HL-60/S4 treated with retinoic acid at 250 ng/mL for 4 days and 3 days (cell line): ENCODE results near the gene C3orf22.
"Not testable (repeated sequence)": the region's sequence is repeated elsewhere in the genome, so short reads cannot be mapped to it uniquely, and the experiment has no call there.

Experiments used
- in situ Hi-C: fragments of 300-500 bp; cut with MboI; formaldehyde crosslinking; loops from 2 replicates; pipeline ENCODE4 v1.7.0; 2022; ENCODE audit warnings: low sequenced_read_pairs

The C3orf22 gene

GRCh38 chr3:126544596-126545281 lies 14.0 kb downstream of the C3orf22 start:
- in situ Hi-C loops, result no loop called here

- in situ Hi-C loops, result no loop called here
Observed at GRCh38 chr3:126543457-126544061, 15.2 kb downstream of the C3orf22 start.

- in situ Hi-C loops, result no loop called here
Observed at GRCh38 chr3:126542340-126543241, 16.1 kb downstream of the C3orf22 start.

- in situ Hi-C loops, result no loop called here
Observed at GRCh38 chr3:126541628-126542339, 16.9 kb downstream of the C3orf22 start.

GRCh38 chr3:126540951-126541627 lies 17.6 kb downstream of the C3orf22 start:
- in situ Hi-C loops, result no loop called here

- in situ Hi-C loops, result no loop called here
Observed at GRCh38 chr3:126540342-126540849, 18.3 kb downstream of the C3orf22 start.

GRCh38 chr3:126539558-126540250 lies 19.0 kb downstream of the C3orf22 start:
- in situ Hi-C loops, result no loop called here

GRCh38 chr3:126538966-126539365 lies 19.8 kb downstream of the C3orf22 start:
- in situ Hi-C loops, result no loop called here

- in situ Hi-C loops, result no loop called here
Observed at GRCh38 chr3:126538316-126538715, 20.4 kb downstream of the C3orf22 start.

GRCh38 chr3:126537730-126538281 lies 20.9 kb downstream of the C3orf22 start:
- in situ Hi-C loops, result no loop called here

GRCh38 chr3:126537116-126537729 lies 21.5 kb downstream of the C3orf22 start:
- in situ Hi-C loops, result no loop called here

GRCh38 chr3:126536126-126536525 lies 22.6 kb downstream of the C3orf22 start:
- in situ Hi-C loops, result no loop called here

- in situ Hi-C loops, result no loop called here
Observed at GRCh38 chr3:126535636-126536035, 23.1 kb downstream of the C3orf22 start.

GRCh38 chr3:126534716-126535115 lies 24.0 kb downstream of the C3orf22 start:
- in situ Hi-C loops, result not testable (repeated sequence)

- in situ Hi-C loops, result no loop called here
Observed at GRCh38 chr3:126533506-126533905, 25.2 kb downstream of the C3orf22 start.

GRCh38 chr3:126531051-126531330 lies 27.7 kb downstream of the C3orf22 start:
- in situ Hi-C loops, result no loop called here

GRCh38 chr3:126530171-126531050 lies 28.3 kb downstream of the C3orf22 start:
- in situ Hi-C loops, result no loop called here

GRCh38 chr3:126529585-126530170 lies 29.1 kb downstream of the C3orf22 start:
- in situ Hi-C loops, result no loop called here
